Measurements from ENCODE around the gene LVRN.

The LVRN gene

GRCh38 chr5:116032991-116033390 is 70.7 kb downstream of the LVRN start:
- DNase-seq: no peak

- no peak for DNase-seq
Observed at GRCh38 chr5:116035123-116035522, 72.8 kb downstream of the LVRN start.

- DNase-seq: no peak
Observed at GRCh38 chr5:116037236-116037822, 75.1 kb downstream of the LVRN start.

GRCh38 chr5:116038817-116039216 is 76.5 kb downstream of the LVRN start:
- peak; percentile 57 for DNase-seq

- no peak for DNase-seq
Observed at GRCh38 chr5:116042375-116042774, 80.1 kb downstream of the LVRN start.

- DNase-seq: no peak
Observed at GRCh38 chr5:116044073-116044472, 81.8 kb downstream of the LVRN start.

- DNase-seq: no peak
Observed at GRCh38 chr5:116045821-116046220, 83.5 kb downstream of the LVRN start.

GRCh38 chr5:116046261-116046660 is 84.0 kb downstream of the LVRN start:
- DNase-seq: no peak

GRCh38 chr5:116046823-116047222 is 84.5 kb downstream of the LVRN start:
- DNase-seq: no peak

- no peak for DNase-seq
Observed at GRCh38 chr5:116058346-116058936, 96.2 kb downstream of the LVRN start.

GRCh38 chr5:116062352-116062751 is 100.1 kb downstream of the LVRN start:
- no peak for DNase-seq

- no peak for DNase-seq
Observed at GRCh38 chr5:116063950-116064349, 101.7 kb downstream of the LVRN start.

- DNase-seq: no peak
Observed at GRCh38 chr5:116068028-116068632, 105.9 kb downstream of the LVRN start.

- DNase-seq: no peak
Observed at GRCh38 chr5:116071211-116071610, 108.9 kb downstream of the LVRN start.

GRCh38 chr5:116075191-116075831 is 113.0 kb downstream of the LVRN start:
- DNase-seq: no peak

- DNase-seq: no peak
Observed at GRCh38 chr5:116076496-116076895, 114.2 kb downstream of the LVRN start.

Data from activated CD8-positive, alpha-beta memory T cell treated with anti-CD3 and anti-CD28 coated beads for 24 hours (primary cell).